Measurements from ENCODE around the gene TFIP11. TPM values are rescaled to one million over a fixed set of nuclear protein-coding genes. Genes with fewer than 3 reads are reported as not detected.

TFIP11 gene
- total RNA-seq, 8 experiments from 2014 or later = 23.4 to 36.6 (median 31.6) TPM

DNA sequence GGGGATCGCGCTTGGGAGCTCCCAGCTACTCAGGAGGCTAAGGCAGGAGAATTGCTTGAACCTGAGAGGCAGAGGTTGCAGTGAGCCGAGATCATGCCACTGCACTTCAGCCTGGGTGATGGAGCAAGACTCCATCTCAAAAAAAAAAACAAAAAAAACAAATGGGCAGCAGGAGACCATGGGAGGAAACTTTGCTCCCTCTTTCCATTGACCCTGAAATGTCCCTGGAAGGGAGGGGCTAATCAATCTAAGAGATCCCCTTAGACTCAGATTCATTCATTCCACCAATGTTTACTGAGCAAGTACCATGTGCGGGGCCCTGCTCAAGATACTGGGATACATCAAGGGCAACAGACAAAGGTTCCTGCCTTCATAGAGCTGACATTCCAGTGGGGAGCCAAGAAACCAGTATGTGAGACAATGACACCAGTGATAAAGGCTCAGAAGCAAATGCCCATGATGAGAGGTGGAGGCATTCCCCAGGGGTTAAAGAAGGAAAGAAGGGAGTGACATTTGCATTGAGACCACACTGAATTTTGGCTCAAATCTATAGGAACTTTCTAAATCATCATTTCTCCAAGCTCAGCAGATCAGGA lies 37.7 kb upstream of the TFIP11 start:
- ATAC-seq (replicated peaks in 6 of 8) = no peak
- in situ Hi-C loops (cut with MboI; ENCODE audit: low pct_unique_long_range_greater_than_20kb in 2 of 9, low sequenced_read_pairs in 9 of 9, unreplicated experiment in 9 of 9) = no loop called here
- 50 to 100% (median 93%) methylated on average over 1 to 4 of the region's 4 CpGs; no CpG with 5 or more reads in 1 of the 10 experiments for WGBS, 10 experiments

DNA sequence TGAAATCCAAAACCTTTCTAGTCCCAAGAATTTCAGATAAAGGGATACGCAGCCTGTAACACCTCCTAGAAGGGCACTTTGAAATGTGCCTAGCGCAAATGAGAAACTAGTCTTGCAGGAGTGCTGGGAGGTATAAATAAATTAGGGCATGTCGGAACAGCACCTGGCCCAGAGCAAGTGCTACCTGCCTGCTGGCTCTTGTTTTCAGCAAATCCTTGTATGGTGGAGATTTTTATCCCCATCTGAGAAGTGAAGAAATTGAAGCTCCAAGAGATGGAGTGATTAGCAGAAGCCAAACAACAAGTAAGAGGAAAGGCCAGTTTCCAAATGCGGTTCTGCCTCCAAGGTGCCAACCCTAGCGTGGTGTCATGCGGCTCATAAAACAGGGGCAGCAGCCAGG lies 36.7 kb upstream of the TFIP11 start:
- 56 to 100% (median 85%) methylated on average over 1 to 6 of the region's 6 CpGs; no CpG with 5 or more reads in 2 of the 10 experiments for WGBS, 10 experiments
- in situ Hi-C loops (cut with MboI; ENCODE audit: low pct_unique_long_range_greater_than_20kb in 2 of 9, low sequenced_read_pairs in 9 of 9, unreplicated experiment in 9 of 9) = no loop called here
- no peak for ATAC-seq (replicated peaks in 6 of 8)
- H3K4me1 ChIP-seq (replicated peaks in 1 of 2) = peaks cover 0 to 16% of the 10 kb centered on the region in 2 donors
- no peak overlapping the region for H3K4me3 ChIP-seq
- no peak overlapping the region for H3K27ac ChIP-seq

More for the DNA sequence above, 37.7 kb upstream of the TFIP11 start:
- Histone ChIP-seq H3K4me3 (no peak overlapping the region), H3K4me1 (replicated peaks in 1 of 2) (peaks cover 5 to 21% of the 10 kb centered on the region in 2 donors), H3K27ac (no peak overlapping the region)

DNA sequence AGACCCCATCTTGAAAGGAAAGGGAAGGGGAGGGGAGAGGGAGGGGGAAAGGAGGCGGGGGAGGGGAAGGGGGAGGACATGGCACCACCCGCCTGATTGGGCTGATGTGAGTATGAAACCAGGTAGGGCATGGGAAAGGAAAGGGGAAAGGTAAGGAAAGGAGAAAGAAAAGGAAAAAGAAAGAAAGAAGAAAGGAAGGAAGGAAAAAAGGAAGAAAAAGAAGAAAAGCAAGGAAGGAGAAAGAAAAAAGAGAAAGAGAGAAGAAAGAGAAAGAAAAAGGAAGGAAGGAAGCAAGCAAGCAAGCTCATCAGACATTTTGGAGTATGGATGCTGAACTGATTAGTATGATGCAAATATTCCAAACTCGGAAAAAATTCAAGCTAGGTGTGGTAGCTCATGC lies 36.0 kb upstream of the TFIP11 start:
- Histone ChIP-seq H3K27ac (no peak overlapping the region), H3K4me1 (replicated peaks in 1 of 2) (peaks cover 0 to 16% of the 10 kb centered on the region in 2 donors), H3K4me3 (no peak overlapping the region)
- ATAC-seq (replicated peaks in 6 of 8) = peak in 1 of 8 experiments; percentile 25
- in situ Hi-C loops (cut with MboI; ENCODE audit: low pct_unique_long_range_greater_than_20kb in 2 of 9, low sequenced_read_pairs in 9 of 9, unreplicated experiment in 9 of 9) = no loop called here
- 18 to 100% (median 73%) methylated on average over 1 to 2 of the region's 3 CpGs; no CpG with 5 or more reads in 2 of the 10 experiments for WGBS, 10 experiments

DNA sequence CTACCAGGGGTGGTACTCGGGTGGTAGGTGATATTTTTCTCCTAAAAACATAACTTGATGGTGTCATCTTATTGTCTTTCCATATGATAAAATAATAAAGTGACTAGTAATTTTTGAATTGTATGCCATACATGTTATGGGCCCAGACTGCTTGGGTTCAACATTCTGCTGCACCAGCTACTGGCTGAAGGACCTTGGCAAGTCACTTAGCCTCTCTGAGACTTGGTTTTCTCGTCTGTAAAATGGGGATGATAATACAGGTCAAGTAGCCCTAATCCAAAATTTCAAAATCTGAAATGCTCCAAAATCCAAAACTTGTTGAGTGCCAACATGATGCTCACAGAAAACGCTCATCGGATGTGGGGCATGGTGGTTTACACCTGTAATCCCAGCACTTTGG lies 35.6 kb upstream of the TFIP11 start:
- ATAC-seq (replicated peaks in 6 of 8) = no peak

DNA sequence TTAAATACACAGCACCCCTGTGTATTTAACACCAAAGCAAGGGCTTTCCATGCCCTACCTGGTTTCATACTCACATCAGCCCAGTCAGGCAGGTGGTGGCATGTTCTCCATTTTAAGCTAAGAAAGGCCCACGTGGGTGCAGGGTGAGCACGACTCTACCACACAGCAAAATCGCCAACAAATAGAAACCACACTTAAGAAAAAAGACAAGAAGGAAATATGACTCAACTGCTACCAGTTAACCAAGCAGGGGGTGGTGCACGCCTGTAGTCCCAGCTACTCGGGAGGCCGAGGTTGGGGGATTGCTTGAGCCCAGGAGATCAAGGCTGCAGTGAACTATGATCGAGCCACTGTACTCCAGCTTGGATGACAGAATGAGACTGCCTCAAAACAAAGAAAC lies 35.2 kb upstream of the TFIP11 start:
- Histone ChIP-seq H3K4me1 (replicated peaks in 1 of 2) (peaks cover 0 to 10% of the 10 kb centered on the region in 2 donors), H3K4me3 (no peak overlapping the region), H3K27ac (no peak overlapping the region)
- in situ Hi-C loops (cut with MboI; ENCODE audit: low pct_unique_long_range_greater_than_20kb in 2 of 9, low sequenced_read_pairs in 9 of 9, unreplicated experiment in 9 of 9) = no loop called here
- ATAC-seq (replicated peaks in 6 of 8) = no peak
- WGBS, 10 experiments = 80 to 100% (median 89%) methylated on average over 1 to 7 of the region's 7 CpGs; no CpG with 5 or more reads in 5 of the 10 experiments

More for the DNA sequence above, 35.6 kb upstream of the TFIP11 start:
- Histone ChIP-seq H3K4me1 (replicated peaks in 1 of 2) (peaks cover 0 to 14% of the 10 kb centered on the region in 2 donors), H3K4me3 (no peak overlapping the region), H3K27ac (no peak overlapping the region)
- WGBS, 10 experiments = 77 to 100% (median 86%) methylated on average over 1 to 2 of the region's 4 CpGs; no CpG with 5 or more reads in 4 of the 10 experiments
- in situ Hi-C loops (cut with MboI; ENCODE audit: low pct_unique_long_range_greater_than_20kb in 2 of 9, low sequenced_read_pairs in 9 of 9, unreplicated experiment in 9 of 9) = no loop called here

DNA sequence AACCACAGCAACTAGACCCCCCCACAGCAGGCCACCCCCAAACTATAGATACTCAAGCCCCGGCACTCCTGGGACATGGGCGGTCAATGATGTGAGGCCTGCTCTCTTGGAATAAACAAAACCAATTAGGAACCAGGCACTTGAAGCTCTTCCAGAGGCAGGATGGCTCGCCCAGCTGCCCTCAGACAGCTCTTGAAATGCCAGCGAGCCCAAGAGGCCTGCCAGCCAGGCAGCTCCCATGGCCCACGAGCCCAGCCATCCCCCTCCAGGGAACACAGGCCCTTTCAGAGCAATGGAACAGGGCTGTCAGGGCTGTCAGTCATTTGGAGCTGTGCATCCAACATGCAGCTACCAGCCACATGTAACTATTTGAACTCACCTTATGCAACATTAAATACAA lies 34.0 kb upstream of the TFIP11 start:
- H3K4me1 ChIP-seq (replicated peaks in 1 of 2) = peaks cover 0 to 10% of the 10 kb centered on the region in 2 donors
- H3K4me3 ChIP-seq = no peak overlapping the region
- WGBS, 10 experiments = 80 to 100% (median 83%) methylated on average over 1 to 5 of the region's 5 CpGs; no CpG with 5 or more reads in 5 of the 10 experiments
- in situ Hi-C loops (cut with MboI; ENCODE audit: low pct_unique_long_range_greater_than_20kb in 2 of 9, low sequenced_read_pairs in 9 of 9, unreplicated experiment in 9 of 9) = no loop called here
- ATAC-seq (replicated peaks in 6 of 8) = no peak
- no peak overlapping the region for H3K27ac ChIP-seq

DNA sequence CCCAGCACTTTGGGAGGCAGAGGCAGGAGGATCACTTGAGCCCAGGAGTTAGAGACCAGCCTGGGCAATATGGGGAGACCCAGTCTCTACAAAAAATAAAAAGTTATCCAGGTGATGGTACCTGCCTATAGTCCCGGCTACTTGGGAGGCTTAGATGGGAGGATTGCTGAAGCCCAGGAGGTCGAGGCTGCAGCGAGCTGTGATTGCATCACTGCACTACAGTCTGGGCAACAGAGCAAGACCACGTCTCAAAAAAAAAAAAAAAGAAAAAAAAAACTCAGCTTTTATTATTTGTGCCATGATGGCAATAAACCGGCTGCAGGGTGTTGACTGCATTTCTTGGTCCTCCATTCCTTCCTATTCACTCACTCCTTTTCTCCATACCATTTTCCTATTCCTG lies 33.6 kb upstream of the TFIP11 start:
- H3K27ac ChIP-seq = no peak overlapping the region
- in situ Hi-C loops (cut with MboI; ENCODE audit: low pct_unique_long_range_greater_than_20kb in 2 of 9, low sequenced_read_pairs in 9 of 9, unreplicated experiment in 9 of 9) = no loop called here
- H3K4me3 ChIP-seq = no peak overlapping the region
- WGBS, 10 experiments = 86 to 100% (median 96%) methylated on average over 1 to 4 of the region's 5 CpGs; no CpG with 5 or more reads in 4 of the 10 experiments
- H3K4me1 ChIP-seq (replicated peaks in 1 of 2) = peaks cover 0 to 9% of the 10 kb centered on the region in 2 donors
- ATAC-seq (replicated peaks in 6 of 8) = no peak

DNA sequence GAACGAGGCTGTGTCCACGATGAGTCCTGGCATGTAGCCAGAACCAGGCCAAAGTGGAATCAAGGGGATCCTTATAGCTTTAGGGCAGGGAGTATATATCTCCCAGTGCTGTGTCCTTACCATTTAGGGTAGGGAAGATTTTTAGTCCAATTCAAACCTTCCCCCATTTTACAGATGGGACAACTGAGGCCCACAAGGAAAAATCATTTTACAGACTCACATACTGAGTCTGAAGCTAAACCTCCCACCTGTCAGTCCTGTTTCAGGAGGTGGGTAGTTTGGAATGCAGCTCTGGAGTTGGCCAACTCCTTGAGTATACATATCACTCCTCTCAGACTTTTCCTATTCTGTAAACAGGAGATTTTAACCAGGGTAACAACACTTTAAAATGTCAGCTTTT lies 33.1 kb upstream of the TFIP11 start:
- Histone ChIP-seq H3K4me3 (no peak overlapping the region), H3K27ac (no peak overlapping the region), H3K4me1 (replicated peaks in 1 of 2) (peaks cover 0 to 4% of the 10 kb centered on the region in 2 donors)
- 56 to 100% (median 100%) methylated on average over 1 to 2 of the region's 2 CpGs; no CpG with 5 or more reads in 3 of the 10 experiments for WGBS, 10 experiments
- no peak for ATAC-seq (replicated peaks in 6 of 8)
- in situ Hi-C loops (cut with MboI; ENCODE audit: low pct_unique_long_range_greater_than_20kb in 2 of 9, low sequenced_read_pairs in 9 of 9, unreplicated experiment in 9 of 9) = no loop called here

DNA sequence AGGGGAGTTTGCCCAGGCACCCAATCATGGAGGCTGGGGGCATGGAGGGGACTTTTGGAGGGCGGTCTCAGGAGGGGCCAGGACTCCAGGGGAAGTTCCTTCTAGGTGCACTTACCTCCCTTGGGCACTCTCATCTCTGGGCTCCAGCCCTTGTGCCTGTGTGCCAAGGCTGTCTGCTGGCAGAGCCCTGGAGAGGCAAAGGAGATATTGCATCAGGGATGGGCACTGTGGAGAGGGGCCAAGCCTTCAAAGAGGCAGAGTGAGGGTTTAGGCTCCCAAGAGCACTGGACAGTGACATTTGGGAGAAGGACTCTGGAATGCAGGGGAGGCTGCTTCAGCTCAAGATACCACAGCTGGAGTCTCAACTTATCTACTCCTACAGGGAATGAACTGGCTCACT lies 32.2 kb upstream of the TFIP11 start:
- no peak for ATAC-seq (replicated peaks in 6 of 8)
- no peaks in the 10 kb centered on the region for H3K4me1 ChIP-seq (replicated peaks in 1 of 2)
- no peak overlapping the region for H3K4me3 ChIP-seq
- WGBS, 10 experiments = 100% methylated on average over 1 of the region's 1 CpG; no CpG with 5 or more reads in 8 of the 10 experiments
- in situ Hi-C loops (cut with MboI; ENCODE audit: low pct_unique_long_range_greater_than_20kb in 2 of 9, low sequenced_read_pairs in 9 of 9, unreplicated experiment in 9 of 9) = no loop called here
- no peak overlapping the region for H3K27ac ChIP-seq

DNA sequence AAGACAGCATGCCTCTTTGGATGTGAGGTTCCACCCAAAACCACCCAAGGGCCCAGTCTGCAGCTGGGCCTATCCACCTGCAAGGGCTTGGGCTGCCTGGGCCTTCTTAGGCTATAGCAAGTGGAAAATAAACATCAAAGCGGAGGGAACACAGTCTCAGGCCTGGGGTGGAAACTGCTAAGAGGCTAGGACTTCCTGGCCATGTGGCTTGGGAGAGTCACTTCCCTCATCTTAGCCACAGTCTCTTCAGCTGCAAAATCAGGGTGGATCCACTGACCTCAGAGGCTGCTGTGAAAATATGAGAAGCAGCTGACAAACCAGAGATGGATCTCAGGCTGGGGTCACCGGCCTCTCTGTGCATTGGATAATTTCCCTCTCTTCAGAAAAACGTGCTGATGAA lies 30.6 kb upstream of the TFIP11 start:
- in situ Hi-C loops (cut with MboI; ENCODE audit: low pct_unique_long_range_greater_than_20kb in 2 of 9, low sequenced_read_pairs in 9 of 9, unreplicated experiment in 9 of 9) = no loop called here
- Histone ChIP-seq H3K4me3 (no peak overlapping the region), H3K27ac (no peak overlapping the region), H3K4me1 (replicated peaks in 1 of 2) (no peaks in the 10 kb centered on the region)
- WGBS, 10 experiments = 50 to 81% (median 80%) methylated on average over 1 to 3 of the region's 3 CpGs; no CpG with 5 or more reads in 5 of the 10 experiments
- ATAC-seq (replicated peaks in 6 of 8) = peak in 2 of 8 experiments; percentile 93 to 96

DNA sequence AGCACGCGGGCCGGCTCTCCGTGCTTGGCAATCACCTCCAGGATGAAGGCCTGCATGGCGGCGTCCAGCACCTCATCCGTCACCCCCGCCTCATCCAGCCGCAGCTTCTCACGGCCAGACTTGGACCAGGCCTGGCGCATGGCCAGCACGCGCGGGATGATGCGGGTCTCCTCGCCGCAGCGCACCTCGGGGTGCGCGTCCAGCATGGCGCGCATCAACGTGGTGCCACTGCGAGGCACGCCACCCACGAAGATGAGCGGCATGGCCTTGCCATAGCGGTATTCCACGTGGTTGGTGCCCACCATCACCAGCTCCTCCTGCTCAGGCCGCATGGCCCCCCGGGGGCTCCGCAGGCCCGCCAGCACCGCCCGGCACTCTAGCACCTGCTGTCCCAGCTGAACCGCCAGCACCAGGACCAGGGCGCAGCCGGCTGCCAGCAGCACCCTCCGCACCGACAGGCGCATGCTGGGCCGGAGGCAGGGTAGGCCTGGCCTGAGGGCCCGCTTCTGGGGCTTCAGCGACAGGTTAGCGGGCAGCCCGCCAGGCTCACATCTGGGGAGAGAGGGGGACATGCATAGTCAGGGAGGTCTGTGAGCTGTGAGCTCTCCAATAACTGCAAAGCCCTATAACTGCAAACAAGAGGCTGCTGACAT lies 29.0 kb upstream of the TFIP11 start:
- Histone ChIP-seq H3K27ac (no peak overlapping the region), H3K4me1 (replicated peaks in 1 of 2) (no peaks in the 10 kb centered on the region), H3K4me3 (no peak overlapping the region)
- in situ Hi-C loops (cut with MboI; ENCODE audit: low pct_unique_long_range_greater_than_20kb in 2 of 9, low sequenced_read_pairs in 9 of 9, unreplicated experiment in 9 of 9) = no loop called here
- no peak for ATAC-seq (replicated peaks in 6 of 8)
- 80 to 97% (median 96%) methylated on average over 1 to 12 of the region's 47 CpGs; no CpG with 5 or more reads in 3 of the 10 experiments for WGBS, 10 experiments

DNA sequence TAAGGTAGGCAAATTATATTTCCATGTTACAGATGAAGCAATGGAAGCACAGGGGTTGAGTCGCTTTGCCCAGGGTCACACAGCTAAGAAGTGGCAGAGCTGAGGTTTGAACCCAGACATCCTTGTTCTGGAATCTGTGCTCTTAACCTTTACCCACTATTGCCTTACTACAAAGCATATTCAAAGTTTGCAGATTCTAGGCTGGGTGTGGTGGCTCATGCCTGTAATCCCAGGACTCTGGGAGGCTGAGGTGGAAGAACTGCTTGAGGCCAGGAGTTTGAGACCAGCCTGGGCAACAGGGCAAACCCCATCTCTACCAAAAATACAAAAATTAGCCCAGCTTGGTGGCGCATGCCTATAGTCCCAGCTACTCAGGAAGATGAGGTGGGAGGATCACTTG lies 27.8 kb upstream of the TFIP11 start:
- ATAC-seq (replicated peaks in 6 of 8) = peak in 2 of 8 experiments; percentile 54 to 64
- Histone ChIP-seq H3K4me1 (replicated peaks in 1 of 2) (no peaks in the 10 kb centered on the region), H3K27ac (no peak overlapping the region), H3K4me3 (no peak overlapping the region)
- in situ Hi-C loops (cut with MboI; ENCODE audit: low pct_unique_long_range_greater_than_20kb in 2 of 9, low sequenced_read_pairs in 9 of 9, unreplicated experiment in 9 of 9) = no loop called here
- WGBS, 10 experiments = 93 to 100% (median 100%) methylated on average over 1 to 2 of the region's 2 CpGs; no CpG with 5 or more reads in 3 of the 10 experiments

DNA sequence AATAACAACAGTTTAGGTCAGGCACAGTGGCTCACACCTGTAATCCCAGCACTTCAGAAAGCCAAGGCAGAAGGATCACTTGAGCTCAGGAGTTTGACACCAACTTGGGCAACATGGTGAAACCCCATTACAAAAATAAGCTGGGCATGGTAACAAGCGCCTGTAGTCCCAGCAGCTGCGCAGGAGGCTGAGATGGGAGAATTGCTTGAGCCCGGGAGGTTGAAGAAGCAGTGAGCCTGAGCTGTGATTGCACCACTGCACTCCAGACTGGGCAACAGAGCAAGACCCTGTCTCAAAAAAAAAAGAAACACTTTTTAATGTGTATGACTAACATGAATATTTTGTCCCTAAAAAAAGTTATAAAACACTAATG lies 24.5 kb upstream of the TFIP11 start:
- in situ Hi-C loops (cut with MboI; ENCODE audit: low pct_unique_long_range_greater_than_20kb in 2 of 9, low sequenced_read_pairs in 9 of 9, unreplicated experiment in 9 of 9) = no loop called here
- Histone ChIP-seq H3K27ac (no peak overlapping the region), H3K4me1 (replicated peaks in 1 of 2) (no peaks in the 10 kb centered on the region), H3K4me3 (no peak overlapping the region)
- no peak for ATAC-seq (replicated peaks in 6 of 8)
- WGBS, 10 experiments = 76 to 100% (median 95%) methylated on average over 1 to 3 of the region's 3 CpGs; no CpG with 5 or more reads in 4 of the 10 experiments
